Hepatic stellate cell (primary cell): ENCODE measurements around the gene RETN.
"Not testable (repeated sequence)": the region's sequence is repeated elsewhere in the genome, so short reads cannot be mapped to it uniquely, and the experiment has no call there.

Source experiments
- DNase-seq: peaks from one replicate; pipeline ENCODE4 v3.0.0; 2011; ENCODE audit warnings: low spot score

The RETN gene

GRCh38 chr19:7637374-7638256, 31.2 kb upstream of the RETN start:
- DNase-seq, result peak; percentile 44

- no peak for DNase-seq
Observed at GRCh38 chr19:7638802-7639465, 29.9 kb upstream of the RETN start.

DNA sequence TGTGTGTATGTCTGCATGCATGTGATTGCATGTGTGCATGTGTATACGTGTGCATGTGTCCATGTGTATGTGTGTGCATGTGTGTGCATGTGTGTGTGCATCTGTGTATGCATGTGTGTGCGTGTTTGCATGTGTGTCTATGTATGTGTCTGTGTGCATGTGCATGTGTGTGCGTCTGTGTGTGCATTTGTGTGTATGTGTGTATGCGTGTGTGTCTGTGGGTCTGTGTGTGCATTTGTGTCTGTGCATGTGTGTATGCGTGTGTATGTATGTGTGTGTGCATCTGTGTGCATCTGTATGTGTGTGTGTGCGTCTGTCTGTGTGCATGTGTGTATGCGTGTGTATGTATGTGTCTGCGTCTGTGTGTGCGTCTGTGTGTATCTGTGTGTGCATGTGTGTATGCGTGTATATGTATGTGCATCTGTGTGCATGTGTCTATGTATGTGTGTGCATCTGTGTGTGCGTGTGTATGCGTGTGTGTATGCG, 28.9 kb upstream of the RETN start:
- no peak for DNase-seq

- no peak for DNase-seq
Observed at GRCh38 chr19:7640803-7641202, 28.0 kb upstream of the RETN start.

DNA sequence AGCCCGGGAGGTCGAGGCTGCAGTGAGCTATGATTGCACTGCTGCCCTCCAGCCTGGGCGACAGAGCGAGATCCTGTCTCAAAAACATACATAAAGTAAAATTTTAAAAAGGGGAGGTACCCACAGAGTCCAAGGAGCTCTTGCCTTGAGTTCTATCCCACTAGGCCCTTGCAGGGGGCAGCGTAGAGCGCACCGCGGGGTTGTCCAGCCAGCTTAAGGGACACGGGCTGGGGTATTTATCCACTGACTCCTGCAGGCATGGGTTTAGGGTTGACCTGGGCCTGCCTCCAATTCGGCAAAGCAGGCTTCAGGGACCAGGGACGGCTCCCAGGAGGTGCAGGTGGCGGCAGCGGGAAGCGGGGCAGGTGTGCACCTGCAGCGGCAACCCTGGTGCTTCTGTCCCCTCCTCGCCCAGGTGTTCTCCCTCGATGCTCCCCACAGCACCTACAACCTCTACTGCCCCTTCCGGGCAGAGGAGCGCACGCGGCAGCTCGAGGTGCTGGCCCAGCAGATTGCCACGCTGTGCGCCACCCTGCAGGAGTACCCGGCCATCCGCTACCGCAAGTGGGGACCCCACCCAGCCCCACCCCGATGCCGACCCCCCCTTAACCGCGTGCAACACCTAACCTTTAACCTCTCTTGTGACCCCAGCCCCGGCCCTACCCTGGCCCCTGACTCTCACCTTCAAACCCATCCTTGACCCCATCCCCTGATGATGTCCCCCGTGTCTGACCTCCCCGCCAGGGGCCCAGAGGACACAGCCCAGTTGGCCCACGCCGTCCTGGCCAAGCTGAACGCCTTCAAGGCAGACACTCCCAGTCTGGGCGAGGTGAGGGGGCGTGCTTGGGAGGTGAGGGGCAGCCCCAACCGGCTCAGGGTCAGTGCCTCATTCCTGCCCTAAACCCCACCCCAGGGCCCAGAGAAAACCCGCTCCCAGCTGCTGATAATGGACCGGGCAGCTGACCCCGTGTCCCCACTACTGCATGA, 27.3 kb upstream of the RETN start:
- DNase-seq, result no peak

GRCh38 chr19:7642295-7643030, 26.4 kb upstream of the RETN start:
- no peak for DNase-seq

- DNase-seq, result no peak
Observed at GRCh38 chr19:7643031-7643415, 25.8 kb upstream of the RETN start.

- DNase-seq, result not testable (repeated sequence)
Observed at GRCh38 chr19:7643629-7644549, 25.0 kb upstream of the RETN start.

DNA sequence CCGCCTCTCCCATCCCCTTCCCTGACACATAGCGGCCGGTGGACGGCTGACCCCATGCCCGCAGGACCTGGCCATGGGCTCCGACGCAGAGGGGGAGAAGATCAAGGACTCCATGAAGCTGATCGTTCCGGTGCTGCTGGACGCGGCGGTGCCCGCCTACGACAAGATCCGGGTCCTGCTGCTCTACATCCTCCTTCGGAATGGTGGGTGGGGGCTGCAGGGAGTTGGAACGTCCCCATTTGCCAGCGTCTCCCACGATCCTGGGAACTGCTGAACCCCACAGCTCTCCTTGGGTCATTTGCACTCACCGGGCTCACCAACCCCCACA, 24.3 kb upstream of the RETN start:
- DNase-seq, result no peak

- no peak for DNase-seq
Observed at GRCh38 chr19:7645163-7645562, 23.7 kb upstream of the RETN start.

DNA sequence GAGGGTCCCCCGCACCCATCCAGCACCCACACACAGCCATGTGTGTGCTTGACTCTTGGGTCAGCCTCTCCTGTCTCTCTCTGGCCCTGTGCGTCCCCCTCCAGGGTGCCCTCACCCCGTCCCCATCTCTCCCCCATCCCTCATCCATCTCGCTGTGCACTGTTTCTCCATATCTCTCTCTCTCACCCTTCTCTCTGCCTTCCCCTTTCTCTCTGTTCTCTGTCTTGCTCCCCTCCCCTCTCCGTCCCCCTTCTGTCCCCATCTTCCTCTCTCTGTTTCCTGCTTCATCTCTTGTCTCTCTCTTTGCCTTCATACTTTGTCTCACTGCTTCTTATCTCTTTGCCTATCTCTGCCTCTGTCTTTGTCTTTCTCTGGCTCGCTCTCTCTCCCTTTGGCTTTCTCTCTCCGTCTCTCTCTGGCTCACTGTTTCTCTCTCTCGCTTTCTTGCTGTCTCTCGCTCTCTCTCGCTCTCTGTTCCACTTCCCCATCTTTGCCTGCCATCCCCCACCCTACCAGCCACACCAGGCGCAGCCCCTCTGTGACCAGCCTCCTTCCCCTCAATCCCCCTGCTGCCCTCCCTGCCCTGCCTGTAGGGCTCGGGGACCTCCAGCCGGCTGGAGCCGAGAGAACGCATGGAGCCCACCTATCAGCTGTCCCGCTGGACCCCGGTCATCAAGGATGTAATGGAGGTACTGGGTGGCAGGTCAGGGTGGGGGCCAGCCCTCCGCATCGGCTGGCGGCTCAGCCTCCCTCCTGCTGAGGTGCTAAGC, 23.0 kb upstream of the RETN start:
- no peak for DNase-seq

DNA sequence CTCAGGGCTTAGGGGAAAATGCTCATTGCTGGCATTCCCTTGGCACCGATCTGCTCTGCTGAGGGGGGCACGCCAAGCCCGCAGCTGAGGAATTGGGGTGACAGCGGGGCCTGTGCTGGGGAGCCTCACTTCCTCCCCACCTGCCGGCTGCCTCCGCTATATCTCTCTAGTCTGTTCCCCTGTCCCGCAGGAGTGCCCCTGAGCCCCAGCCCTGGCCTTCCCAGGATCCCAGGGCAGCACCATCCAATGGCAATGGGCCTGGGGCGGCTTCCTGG, 22.5 kb upstream of the RETN start:
- no peak for DNase-seq

- DNase-seq, result no peak
Observed at GRCh38 chr19:7647156-7647555, 21.7 kb upstream of the RETN start.

DNA sequence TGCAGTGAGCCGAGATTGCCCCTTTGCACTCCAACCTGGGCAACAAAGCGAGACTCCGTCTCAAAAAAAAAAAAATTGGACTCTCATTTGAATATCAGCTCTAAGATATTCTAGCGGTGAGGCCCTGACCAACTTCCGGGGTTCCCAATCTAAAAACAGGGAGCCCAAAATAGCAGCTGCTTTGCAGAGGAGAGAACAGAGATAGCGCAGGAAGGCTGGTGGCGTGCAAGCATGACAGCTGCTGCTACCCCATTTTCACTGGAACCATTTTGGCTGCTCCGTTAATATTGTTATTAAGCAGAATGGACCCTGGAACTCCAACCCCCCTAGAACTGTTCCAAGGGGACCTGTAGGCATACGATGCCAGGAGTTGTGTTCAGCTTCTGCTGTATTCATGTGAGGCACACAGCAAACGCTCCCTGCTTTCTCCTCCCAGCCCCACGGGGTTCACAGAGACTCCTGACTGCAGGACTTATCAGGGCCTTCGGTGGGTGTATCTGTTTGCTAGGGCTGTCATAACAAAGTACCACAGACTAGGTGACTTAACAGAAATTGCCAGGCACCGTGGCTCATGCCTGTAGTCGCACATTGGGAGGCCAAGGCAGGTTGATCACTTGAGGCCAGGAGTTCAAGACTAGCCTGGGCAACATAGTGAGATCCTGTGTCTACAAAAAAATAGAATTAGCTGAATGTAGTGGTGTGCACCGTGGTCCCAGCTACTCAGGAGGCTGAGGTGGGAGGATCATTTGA, 20.4 kb upstream of the RETN start:
- no peak for DNase-seq

DNA sequence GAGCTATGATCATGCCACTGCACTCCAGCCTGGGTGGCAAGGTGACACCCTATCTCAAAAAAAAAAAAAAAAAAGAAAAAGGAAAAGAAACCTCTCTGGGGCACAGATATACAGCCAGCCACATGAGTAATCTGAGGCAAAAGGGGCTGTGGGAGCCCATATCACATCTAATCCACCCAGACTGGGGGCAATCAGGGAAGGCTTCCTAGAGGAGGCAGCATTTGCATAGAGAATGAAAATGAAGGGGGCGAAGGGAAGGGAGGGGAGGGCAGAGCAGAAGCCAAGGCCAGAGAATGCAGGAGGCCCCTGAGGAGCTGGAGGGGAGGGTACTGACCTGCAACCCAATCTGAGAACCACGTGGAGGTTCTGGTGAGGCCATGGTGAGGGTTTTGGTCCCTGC, 18.7 kb upstream of the RETN start:
- DNase-seq, result no peak

DNA sequence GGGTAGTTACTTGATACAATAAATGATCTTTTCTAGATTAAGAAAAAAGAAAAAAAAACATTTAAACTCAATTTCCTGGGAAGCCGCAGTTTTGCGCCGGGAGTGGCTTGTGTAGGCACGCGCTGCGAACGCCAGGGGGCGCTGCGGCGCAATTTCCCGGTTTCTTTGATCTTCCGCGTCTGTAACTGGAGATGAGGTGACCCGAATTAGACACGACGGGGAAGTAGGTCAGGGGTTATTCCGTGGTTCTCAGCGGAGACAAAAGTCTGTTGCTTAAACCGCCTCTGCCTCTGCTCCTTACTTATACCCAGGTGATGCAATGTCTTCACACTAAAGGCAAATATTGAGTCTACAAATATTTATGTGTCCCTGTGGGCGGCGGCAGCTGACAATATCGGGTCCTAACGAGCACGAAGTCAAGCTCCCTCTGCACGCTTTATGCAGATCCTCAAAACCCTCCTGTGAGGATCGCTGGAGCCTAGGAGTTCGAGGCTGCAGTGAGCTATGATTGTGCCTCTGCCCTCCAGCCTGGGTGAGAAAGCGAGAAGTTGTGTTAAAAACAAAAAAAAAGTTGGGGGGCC, 16.7 kb upstream of the RETN start:
- peak; percentile 78 for DNase-seq

DNA sequence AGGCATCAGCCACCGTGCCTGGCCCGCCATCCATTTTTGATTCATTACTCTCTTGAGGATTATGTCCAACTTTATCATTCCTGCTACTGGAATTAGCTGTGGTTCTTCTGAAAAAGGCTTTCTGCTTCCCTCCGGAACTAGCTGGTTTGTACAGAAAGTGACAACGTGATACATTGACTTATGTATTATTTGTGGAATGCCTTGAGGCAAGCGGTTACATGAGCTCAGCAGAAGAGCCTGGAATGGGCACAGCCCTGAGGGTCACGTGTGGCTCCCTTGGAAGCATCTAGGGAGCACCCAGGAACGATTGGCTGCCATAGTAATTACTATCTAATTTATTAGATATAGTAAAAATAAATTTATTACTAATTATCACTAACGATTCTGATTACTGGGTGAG, 14.4 kb upstream of the RETN start:
- DNase-seq, result no peak

GRCh38 chr19:7655581-7655980, 13.3 kb upstream of the RETN start:
- no peak for DNase-seq
